Ishikawa (cell line): ENCODE measurements around the gene DENND1B.

Source experiments
- CEBPB ChIP-seq: IDR thresholded peaks from 2 replicates; pipeline ENCODE4 v1.6.1; 2012
- CREB1 ChIP-seq: IDR thresholded peaks from 2 replicates; pipeline ENCODE4 v1.6.1; 2012; ENCODE audit warnings: low read depth
- EGR1 ChIP-seq: IDR thresholded peaks from 2 replicates; pipeline ENCODE4 v1.6.1; 2012
- EP300 ChIP-seq: IDR thresholded peaks from 2 replicates; pipeline ENCODE4 v1.6.1; 2012; ENCODE audit warnings: borderline replicate concordance
- FOXM1 ChIP-seq: IDR thresholded peaks from 2 replicates; pipeline ENCODE4 v1.6.1; 2012; ENCODE audit warnings: low read depth, borderline replicate concordance
- MAX ChIP-seq: IDR thresholded peaks from 2 replicates; pipeline ENCODE4 v1.6.1; 2012
- NFIC ChIP-seq: IDR thresholded peaks from 2 replicates; pipeline ENCODE4 v1.6.1; 2012
- RAD21 ChIP-seq: IDR thresholded peaks from 2 replicates; pipeline ENCODE4 v1.6.1; 2012; ENCODE audit warnings: low read depth
- TAF1 ChIP-seq: IDR thresholded peaks from 2 replicates; pipeline ENCODE4 v1.6.1; 2012; ENCODE audit warnings: low read depth, mild to moderate bottlenecking
- TCF12 ChIP-seq: IDR thresholded peaks from 2 replicates; pipeline ENCODE4 v1.6.1; 2012; ENCODE audit warnings: low read depth
- TEAD4 ChIP-seq: IDR thresholded peaks from 2 replicates; pipeline ENCODE4 v1.6.1; 2012
- USF1 ChIP-seq: IDR thresholded peaks from 2 replicates; pipeline ENCODE4 v1.6.1; 2012
- YY1 ChIP-seq: IDR thresholded peaks from 2 replicates; pipeline ENCODE4 v1.6.1; 2012; ENCODE audit warnings: low read depth
- ZBTB7A ChIP-seq: IDR thresholded peaks from 2 replicates; pipeline ENCODE4 v1.6.1; 2012; ENCODE audit warnings: low read depth
- TF ChIP-seq, protein P1 (sequence below): IDR thresholded peaks from 2 replicates; pipeline ENCODE4 v1.6.1; 2012; ENCODE audit warnings: low read depth, mild to moderate bottlenecking

DENND1B gene

GRCh38 chr1:197672347-197672746, 102.9 kb downstream of the DENND1B start:
- TF ChIP-seq TCF12: no peak
- TF ChIP-seq YY1: no peak
- no peak for TF ChIP-seq NFIC
- no peak for TF ChIP-seq EP300
- TF ChIP-seq MAX: no peak
- no peak for TF ChIP-seq TAF1

DNA sequence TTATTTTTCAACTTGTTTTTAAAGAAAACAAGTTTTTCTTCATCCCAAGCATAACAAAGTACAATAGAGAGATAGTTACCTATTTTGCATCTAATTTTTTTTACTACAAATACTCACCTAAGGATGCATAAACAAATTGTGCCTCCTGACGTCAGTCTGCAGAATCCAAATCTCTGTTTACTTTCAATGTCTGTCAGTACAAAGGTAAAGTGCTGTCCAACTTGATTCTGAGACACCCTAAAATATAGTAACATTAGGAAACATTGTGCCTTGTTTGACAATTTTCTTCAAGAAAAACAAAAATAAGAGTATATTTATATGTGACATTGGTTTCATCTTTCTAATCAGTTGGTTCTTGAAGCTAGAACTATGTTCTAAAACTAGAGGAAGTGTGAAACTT, 103.4 kb downstream of the DENND1B start:
- TF ChIP-seq TEAD4: no peak
- no peak for TF ChIP-seq TCF12
- TF ChIP-seq NFIC: no peak
- TF ChIP-seq, protein P1, sequence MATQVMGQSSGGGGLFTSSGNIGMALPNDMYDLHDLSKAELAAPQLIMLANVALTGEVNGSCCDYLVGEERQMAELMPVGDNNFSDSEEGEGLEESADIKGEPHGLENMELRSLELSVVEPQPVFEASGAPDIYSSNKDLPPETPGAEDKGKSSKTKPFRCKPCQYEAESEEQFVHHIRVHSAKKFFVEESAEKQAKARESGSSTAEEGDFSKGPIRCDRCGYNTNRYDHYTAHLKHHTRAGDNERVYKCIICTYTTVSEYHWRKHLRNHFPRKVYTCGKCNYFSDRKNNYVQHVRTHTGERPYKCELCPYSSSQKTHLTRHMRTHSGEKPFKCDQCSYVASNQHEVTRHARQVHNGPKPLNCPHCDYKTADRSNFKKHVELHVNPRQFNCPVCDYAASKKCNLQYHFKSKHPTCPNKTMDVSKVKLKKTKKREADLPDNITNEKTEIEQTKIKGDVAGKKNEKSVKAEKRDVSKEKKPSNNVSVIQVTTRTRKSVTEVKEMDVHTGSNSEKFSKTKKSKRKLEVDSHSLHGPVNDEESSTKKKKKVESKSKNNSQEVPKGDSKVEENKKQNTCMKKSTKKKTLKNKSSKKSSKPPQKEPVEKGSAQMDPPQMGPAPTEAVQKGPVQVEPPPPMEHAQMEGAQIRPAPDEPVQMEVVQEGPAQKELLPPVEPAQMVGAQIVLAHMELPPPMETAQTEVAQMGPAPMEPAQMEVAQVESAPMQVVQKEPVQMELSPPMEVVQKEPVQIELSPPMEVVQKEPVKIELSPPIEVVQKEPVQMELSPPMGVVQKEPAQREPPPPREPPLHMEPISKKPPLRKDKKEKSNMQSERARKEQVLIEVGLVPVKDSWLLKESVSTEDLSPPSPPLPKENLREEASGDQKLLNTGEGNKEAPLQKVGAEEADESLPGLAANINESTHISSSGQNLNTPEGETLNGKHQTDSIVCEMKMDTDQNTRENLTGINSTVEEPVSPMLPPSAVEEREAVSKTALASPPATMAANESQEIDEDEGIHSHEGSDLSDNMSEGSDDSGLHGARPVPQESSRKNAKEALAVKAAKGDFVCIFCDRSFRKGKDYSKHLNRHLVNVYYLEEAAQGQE: no peak
- no peak for TF ChIP-seq RAD21
- TF ChIP-seq TAF1: no peak

DNA sequence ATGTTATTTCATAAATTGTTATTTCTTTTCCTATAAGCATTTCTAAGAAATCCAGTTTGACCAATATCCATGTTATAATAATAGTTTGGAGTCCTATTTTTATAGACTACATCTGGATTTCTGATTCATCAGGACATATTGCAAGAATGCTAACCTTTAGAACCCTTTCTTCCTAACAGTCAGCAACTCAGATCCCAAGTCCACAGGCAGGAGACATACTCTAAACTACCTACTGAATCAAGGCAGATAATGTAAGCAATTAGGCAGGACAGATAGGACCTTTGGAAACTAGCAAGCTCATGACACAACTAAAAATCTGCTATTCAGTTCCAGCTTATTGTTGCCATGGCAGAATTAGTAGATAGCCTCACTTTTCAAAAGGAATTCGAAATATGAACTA, 104.1 kb downstream of the DENND1B start:
- TF ChIP-seq ZBTB7A: no peak
- TF ChIP-seq EP300: no peak
- TF ChIP-seq NFIC: no peak
- no peak for TF ChIP-seq CREB1
- TF ChIP-seq TEAD4: no peak
- no peak for TF ChIP-seq TCF12

DNA sequence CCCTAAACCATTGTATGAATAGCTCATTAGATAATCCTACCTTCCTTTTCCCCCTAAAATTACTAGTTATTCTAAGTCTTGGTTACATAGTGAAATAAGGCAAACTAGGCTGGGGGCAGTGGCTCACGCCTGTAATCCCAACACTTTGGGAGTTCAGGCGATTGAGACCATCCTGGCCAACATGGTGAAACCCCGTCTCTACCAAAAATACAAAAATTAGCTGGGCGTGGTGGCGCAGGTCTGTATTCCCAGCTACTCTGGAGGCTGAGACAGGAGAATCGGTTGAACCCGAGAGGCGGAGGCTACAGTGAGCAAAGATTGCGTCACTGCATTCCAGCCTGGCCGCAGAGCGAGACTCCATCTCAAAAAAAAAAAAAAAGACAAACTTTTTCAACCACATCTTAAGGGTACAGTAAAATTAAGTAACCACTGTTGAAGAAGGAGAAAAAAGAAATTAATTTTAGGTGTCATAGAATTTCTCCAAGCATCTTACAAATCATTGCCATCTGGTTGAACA, 108.5 kb downstream of the DENND1B start:
- TF ChIP-seq TAF1 (no peak), CEBPB (peak; percentile 71)

GRCh38 chr1:197664391-197664790, 110.9 kb downstream of the DENND1B start:
- TF ChIP-seq CEBPB: no peak
- TF ChIP-seq USF1: no peak
- TF ChIP-seq EGR1: no peak
- TF ChIP-seq RAD21: no peak
- no peak for TF ChIP-seq YY1
- TF ChIP-seq CREB1: no peak
- no peak for TF ChIP-seq MAX
- TF ChIP-seq NFIC: no peak
- TF ChIP-seq, protein P1: no peak
- no peak for TF ChIP-seq EP300
- TF ChIP-seq TEAD4: no peak
- TF ChIP-seq TCF12: no peak
- TF ChIP-seq TAF1: no peak

GRCh38 chr1:197663162-197663953, 111.9 kb downstream of the DENND1B start:
- no peak for TF ChIP-seq YY1
- TF ChIP-seq, protein P1: no peak
- no peak for TF ChIP-seq NFIC
- no peak for TF ChIP-seq EP300
- no peak for TF ChIP-seq CREB1
- TF ChIP-seq MAX: no peak
- no peak for TF ChIP-seq TCF12
- TF ChIP-seq USF1: no peak
- no peak for TF ChIP-seq EGR1
- TF ChIP-seq FOXM1: no peak
- no peak for TF ChIP-seq CEBPB
- TF ChIP-seq TAF1: no peak
- no peak for TF ChIP-seq ZBTB7A
- TF ChIP-seq TEAD4: no peak
- no peak for TF ChIP-seq RAD21
